Lower leg skin (tissue), 4 donors: ENCODE results near the gene GLIS2. TPM values are rescaled to one million over a fixed set of nuclear protein-coding genes. Genes with fewer than 3 reads are reported as not detected.

ENCODE experiments used
- DNase-seq, 2 donors: peaks; one replicate each; pipeline ENCODE4 v3.0.0-alpha.2; 2019; ENCODE audit warnings: low spot score in 2 of 2
- H3K4me3 ChIP-seq: fragments of 200-600 bp; sonication (generic); 2 replicates; pipeline ENCODE4 v1.5.1; 2017; ENCODE audit warnings: mild to moderate bottlenecking, low read depth; ENCODE audit not compliant: poor library complexity, severe bottlenecking
- CTCF ChIP-seq, 3 donors: fragments of 450-650 bp; IDR thresholded peaks; one replicate each; pipeline ENCODE4 v1.5.1; 2016; ENCODE audit warnings: antibody characterized with exemption in 3 of 3, mild to moderate bottlenecking in 3 of 3, moderate library complexity in 2 of 3
- POLR2A ChIP-seq, 2 donors: fragments of 450-650 bp; IDR thresholded peaks; one replicate each; pipeline ENCODE4 v1.6.1; 2016 to 2017; ENCODE audit warnings: antibody characterized with exemption in 2 of 2, mild to moderate bottlenecking in 1 of 2, moderate library complexity in 1 of 2
- WGBS, 2 donors: methylation state at CpG; one replicate each; pipeline ENCODE4 v1.1.5; 2018; 5-methylcytosine and 5-hydroxymethylcytosine counted together
- intact Hi-C: fragments of 100-400 bp; cut with DNase I; formaldehyde crosslinking; loops from one replicate; pipeline ENCODE4 v1.15.0; 2023; ENCODE audit warnings: low total_unique reads
- total RNA-seq, 4 donors: library from RNA; depleted of rRNA; stranded (reverse); fragments of >200 nt; gene quantifications; one replicate each; pipeline ENCODE4 v1.1.0, GENCODE V29; 2016

GLIS2 gene
- total RNA-seq, 4 donors from 2014 or later: 1.3 to 2.6 (median 2.2) TPM

GRCh38 chr16:4327386-4328045 is 11.6 kb downstream of the GLIS2 start:
- H3K4me3 ChIP-seq: peak overlapping the region; percentile 23
- 8 to 20% methylated on average over 1 to 24 of the region's 57 CpGs for WGBS, 2 donors
- TF ChIP-seq POLR2A (IDR thresholded peaks at IDR 0.05): no peak
- TF ChIP-seq CTCF (IDR thresholded peaks at IDR 0.05): no peak
- DNase-seq: no peak
- intact Hi-C loops: loop anchor here (5.0 kb wide), 1 partner anchor 35 kb away; no protein-coding TSS in a partner anchor

GRCh38 chr16:4328046-4328781 is 12.3 kb downstream of the GLIS2 start:
- WGBS, 2 donors: 4 to 7% methylated on average over 20 to 29 of the region's 30 CpGs
- no peak for TF ChIP-seq CTCF (IDR thresholded peaks at IDR 0.05)
- TF ChIP-seq POLR2A (IDR thresholded peaks at IDR 0.05): no peak
- intact Hi-C loops: loop anchor here (5.0 kb wide), 1 partner anchor 36 kb away; no protein-coding TSS in a partner anchor
- DNase-seq: peak; percentile 49 to 95
- peak overlapping the region; percentile 23 for H3K4me3 ChIP-seq

- intact Hi-C loops: loop anchor here (5.0 kb wide), 1 partner anchor 37 kb away; no protein-coding TSS in a partner anchor
- DNase-seq: no peak
- TF ChIP-seq CTCF (IDR thresholded peaks at IDR 0.05) (no peak), POLR2A (IDR thresholded peaks at IDR 0.05) (no peak)
- H3K4me3 ChIP-seq: no peak overlapping the region
- WGBS, 2 donors: 59 to 60% methylated on average over 13 to 14 of the region's 17 CpGs
Observed at GRCh38 chr16:4328782-4329775, 13.2 kb downstream of the GLIS2 start.

- H3K4me3 ChIP-seq: no peak overlapping the region
- WGBS, 2 donors: 61 to 66% methylated on average over 14 of the region's 14 CpGs
- peak in 1 of 3 donors; percentile 78 for TF ChIP-seq CTCF (IDR thresholded peaks at IDR 0.05)
- TF ChIP-seq POLR2A (IDR thresholded peaks at IDR 0.05): no peak
- intact Hi-C loops: loop anchor here (5.0 kb wide), 1 partner anchor 133 kb away; no protein-coding TSS in a partner anchor
- peak; percentile 65 to 94 for DNase-seq
Observed at GRCh38 chr16:4330277-4330874, 14.5 kb downstream of the GLIS2 start.

GRCh38 chr16:4332083-4332482 is 16.2 kb downstream of the GLIS2 start:
- intact Hi-C loops: loop anchor here (5.0 kb wide), 1 partner anchor 135 kb away; no protein-coding TSS in a partner anchor
- 81% methylated on average over 13 to 14 of the region's 14 CpGs for WGBS, 2 donors
- TF ChIP-seq POLR2A (IDR thresholded peaks at IDR 0.05) (no peak), CTCF (IDR thresholded peaks at IDR 0.05) (no peak)
- DNase-seq: no peak
- H3K4me3 ChIP-seq: no peak overlapping the region
